HG03457 (cell line): ENCODE measurements around the gene NOXO1.

Experiments used
- ATAC-seq: cut with Tn5 transposase; IDR thresholded peaks from one replicate; pipeline ENCODE4 v1.9.1; 2021; ENCODE audit warnings: moderate number of reproducible peaks; ENCODE audit not compliant: unreplicated experiment

The NOXO1 gene

GRCh38 chr16:1981398-1981836, at the start of gene NOXO1:
NOXO1 (minus strand) TSS chr16:1981469; CDS start chr16:1981179, 290 bp downstream.
- ATAC-seq, result no peak

GRCh38 chr16:2030036-2030435, 48.8 kb upstream of the NOXO1 start:
- ATAC-seq, result no peak

DNA sequence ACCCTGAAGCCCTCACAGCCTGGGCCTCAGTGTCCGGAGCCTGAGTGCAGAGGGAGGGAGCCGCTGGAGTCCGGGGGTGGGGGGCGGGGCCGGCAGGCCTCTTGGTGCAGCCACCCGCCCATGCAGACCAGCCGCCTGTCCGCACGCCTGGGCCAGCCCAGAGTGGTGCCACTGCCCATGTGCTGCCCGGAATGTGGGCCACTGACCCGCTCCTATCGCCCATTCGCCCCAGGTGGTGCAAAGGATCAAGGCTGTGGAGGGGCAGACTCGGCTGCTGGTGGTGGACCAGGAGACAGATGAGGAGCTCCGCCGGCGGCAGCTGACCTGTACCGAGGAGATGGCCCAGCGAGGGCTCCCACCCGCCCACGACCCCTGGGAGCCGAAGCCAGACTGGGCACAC, 48.1 kb upstream of the NOXO1 start:
- ATAC-seq, result no peak

DNA sequence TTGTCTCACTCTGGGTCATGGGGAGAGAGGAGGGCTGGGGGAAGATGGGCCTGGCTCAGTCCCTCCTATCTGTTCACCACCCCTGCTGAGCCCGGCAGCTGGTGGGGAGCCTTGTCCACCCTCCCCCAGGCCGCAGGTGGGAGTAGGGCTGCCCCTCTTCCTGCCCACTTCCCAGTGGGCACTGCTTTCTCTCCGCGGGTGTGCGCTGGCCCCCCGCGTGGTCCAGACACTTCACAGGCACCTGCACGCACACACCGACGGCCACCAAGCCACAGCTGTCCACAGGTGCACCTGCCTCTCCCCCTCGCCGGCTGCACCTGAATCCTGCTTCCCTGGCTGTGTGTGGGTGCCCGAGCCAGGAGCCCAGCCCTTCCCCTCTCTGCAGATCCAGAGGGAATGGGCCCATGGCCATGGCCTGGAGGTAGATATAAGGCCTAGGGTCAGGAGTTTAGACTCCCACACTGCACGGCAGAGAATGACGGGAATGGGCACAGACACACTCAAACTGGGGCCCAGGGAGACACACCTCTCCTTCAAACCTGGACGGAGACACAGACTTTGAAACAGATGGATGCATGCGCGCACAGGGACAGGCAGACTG, 47.5 kb upstream of the NOXO1 start:
- no peak for ATAC-seq

GRCh38 chr16:2028146-2028545, 46.9 kb upstream of the NOXO1 start:
- no peak for ATAC-seq

DNA sequence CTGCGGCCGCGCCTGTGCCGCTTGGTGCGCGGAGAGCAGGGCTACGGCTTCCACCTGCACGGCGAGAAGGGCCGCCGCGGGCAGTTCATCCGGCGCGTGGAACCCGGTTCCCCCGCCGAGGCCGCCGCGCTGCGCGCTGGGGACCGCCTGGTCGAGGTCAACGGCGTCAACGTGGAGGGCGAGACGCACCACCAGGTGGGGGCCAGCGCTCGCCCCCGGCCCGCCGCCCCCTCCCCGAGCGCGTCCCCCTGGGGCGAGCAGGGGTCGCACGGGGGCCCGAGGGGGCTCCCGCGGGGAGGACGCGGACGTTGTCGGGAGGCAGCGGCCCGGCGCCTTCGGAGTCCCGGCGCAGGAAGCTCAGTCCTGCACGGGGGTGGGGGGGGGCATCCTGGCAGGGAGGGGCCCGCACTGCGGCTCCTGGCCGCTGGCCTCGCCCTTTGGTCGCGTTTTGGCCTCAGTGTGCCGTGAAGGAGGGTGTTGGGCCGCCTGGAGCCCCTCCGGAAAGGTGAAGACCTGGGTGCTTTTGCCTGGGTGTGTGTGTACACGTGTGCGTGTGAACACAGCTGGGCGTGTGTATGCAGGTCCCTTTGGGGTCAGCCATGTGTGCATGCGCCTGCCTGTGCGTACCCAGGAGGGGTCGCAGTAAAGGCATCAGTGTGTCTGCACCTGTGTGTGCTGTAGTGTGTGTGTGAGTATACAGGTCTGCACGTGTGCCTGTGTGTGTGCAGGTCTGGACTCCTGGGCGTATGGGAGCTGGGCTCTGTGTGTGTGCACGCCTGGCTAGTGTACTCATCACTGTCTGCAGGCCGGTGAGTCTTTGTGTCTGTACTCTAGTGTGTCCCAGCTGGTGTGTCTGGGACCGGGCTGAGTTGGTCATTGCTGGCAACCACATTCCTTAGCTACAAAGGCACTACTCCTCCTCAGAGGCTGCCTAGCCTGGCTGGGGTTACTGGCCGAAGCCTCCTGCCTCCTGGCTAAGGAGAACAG, 46.0 kb upstream of the NOXO1 start:
- ATAC-seq, result no peak

GRCh38 chr16:2026461-2027023, 45.3 kb upstream of the NOXO1 start, which contains the start of gene NHERF2:
NHERF2 (plus strand) TSS chr16:2026902; CDS start chr16:2027006, 104 bp downstream.
- ATAC-seq, result no peak

GRCh38 chr16:2025878-2026460, 44.7 kb upstream of the NOXO1 start:
- ATAC-seq, result no peak

GRCh38 chr16:2025251-2025650, 44.0 kb upstream of the NOXO1 start:
- no peak for ATAC-seq

GRCh38 chr16:2024032-2024420, 42.8 kb upstream of the NOXO1 start:
- ATAC-seq, result no peak

DNA sequence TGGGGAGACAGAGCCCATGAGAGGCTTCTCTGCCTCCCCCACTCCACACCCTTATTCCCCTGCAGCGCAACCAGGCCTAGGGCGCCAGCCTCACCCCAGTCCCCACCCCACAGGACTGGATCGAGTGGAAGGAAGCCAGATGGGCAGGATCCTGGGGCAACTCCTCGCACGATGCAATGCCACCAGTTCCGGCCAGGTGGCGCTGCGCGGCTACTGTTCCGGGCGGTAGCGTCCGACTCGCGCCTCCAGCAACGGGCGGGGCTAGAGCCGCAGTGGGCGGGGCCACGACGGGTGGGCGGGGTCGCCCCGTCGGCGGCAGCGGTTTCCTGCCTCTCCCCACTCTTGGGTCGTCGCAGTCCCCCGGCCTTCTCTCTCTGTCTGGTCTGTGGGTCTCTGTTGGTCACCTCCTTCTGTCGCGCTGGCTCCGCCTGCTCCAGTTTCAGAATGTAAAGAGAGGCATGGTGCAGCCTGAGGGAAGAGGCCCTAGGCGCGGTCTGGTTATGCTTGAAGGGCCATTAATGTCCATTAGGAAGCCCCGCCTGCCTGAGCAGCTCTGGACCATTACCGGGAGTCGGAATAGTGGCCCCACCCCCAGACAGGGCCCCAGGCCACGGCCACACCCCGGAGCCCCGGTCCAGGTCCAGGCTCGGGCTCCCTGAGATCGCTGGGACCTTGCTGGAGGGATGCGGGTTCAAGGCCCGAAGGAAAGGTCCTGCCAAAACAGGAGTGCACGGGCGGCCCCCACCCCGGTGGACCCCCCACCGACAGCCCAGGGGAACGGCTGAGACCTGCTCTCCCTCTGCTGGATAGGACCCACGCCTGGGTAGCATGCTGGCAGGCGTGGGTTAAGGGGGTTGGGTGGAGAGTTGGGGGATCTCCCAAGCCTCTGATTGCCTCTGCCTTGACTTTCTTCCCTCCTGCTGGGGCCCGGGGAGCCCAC, 42.1 kb upstream of the NOXO1 start:
- ATAC-seq, result no peak

- ATAC-seq, result no peak
Measured at GRCh38 chr16:2022723-2023091, 41.4 kb upstream of the NOXO1 start.

DNA sequence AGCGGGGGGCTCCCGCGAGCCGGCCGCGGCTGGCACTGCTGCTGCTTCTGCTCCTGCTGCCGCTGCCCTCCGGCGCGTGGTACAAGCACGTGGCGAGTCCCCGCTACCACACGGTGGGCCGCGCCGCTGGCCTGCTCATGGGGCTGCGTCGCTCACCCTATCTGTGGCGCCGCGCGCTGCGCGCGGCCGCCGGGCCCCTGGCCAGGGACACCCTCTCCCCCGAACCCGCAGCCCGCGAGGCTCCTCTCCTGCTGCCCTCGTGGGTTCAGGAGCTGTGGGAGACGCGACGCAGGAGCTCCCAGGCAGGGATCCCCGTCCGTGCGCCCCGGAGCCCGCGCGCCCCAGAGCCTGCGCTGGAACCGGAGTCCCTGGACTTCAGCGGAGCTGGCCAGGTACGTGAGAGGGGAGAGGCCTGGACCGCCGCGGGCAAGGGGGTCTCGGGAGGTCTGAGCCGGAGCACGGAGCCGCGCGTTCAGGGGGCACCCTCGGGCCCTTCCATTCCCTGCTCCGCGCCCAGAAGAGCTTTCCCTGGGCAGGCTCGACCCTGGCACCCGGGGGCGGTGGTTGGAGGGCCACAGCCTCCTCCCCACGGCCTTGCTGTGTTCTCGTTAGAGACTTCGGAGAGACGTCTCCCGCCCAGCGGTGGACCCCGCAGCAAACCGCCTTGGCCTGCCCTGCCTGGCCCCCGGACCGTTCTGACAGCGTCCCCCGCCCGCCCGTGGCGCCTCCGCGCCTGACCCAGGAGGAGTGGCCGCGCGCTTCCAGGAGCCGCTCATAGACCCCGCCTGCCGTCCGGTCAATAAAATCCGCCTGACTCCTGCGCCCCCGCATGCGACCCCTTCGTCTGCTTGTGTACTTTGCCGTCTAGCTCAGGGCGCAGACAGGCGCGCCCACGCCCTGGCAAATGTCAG, 38.9 kb upstream of the NOXO1 start:
- ATAC-seq, result no peak

DNA sequence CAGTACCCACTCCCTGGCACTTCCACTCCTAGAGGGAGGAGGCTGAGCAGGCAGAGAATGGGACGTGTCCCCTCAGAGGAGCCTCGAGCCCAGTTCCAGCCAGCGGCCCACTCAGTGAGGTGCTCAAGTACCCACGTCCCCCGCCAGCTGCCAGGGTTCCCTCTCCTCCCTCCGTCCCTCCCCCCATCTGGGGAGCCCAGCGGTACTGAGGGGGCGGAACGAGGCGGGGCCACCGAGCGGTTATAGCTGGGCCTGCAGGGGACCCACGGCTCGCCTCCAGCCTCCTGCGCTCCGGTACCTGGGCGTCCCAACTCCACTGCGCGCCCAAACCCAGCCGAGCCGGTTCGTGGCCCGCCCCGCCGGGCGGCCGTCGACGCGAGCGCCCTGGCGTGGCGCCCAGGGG, 38.2 kb upstream of the NOXO1 start, which contains the start of gene NPW:
NPW (plus strand) TSS at position 268 of the 403 bp plus-strand sequence.
- ATAC-seq, result no peak

- ATAC-seq, result no peak
Measured at GRCh38 chr16:2016407-2016922, 35.2 kb upstream of the NOXO1 start.

DNA sequence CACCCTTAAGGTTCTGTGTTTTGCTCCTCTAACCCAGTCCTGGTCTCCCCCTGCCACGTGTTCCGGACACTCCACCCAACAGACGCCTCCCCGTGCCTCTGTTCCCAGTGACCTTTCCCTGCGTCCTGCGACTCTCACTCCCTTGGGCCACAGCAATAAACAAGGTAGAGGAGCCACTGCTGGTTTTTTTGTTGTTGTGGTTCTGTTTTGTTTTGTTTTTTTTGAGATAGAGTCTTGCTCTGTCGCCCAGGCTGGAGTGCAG, 34.6 kb upstream of the NOXO1 start:
- ATAC-seq, result no peak

- ATAC-seq, result no peak
Measured at GRCh38 chr16:2015117-2015946, 34.1 kb upstream of the NOXO1 start.

- no peak for ATAC-seq
Measured at GRCh38 chr16:2013527-2013926, 32.3 kb upstream of the NOXO1 start.
